SU-DHL-6 (cell line): ENCODE data around the gene CADM1.

Source experiments
- H2AFZ ChIP-seq: fragments of 200-600 bp; sonication (generic); 2 replicates; pipeline ENCODE4 v1.6.1; 2014; ENCODE audit warnings: low read depth, mild to moderate bottlenecking, moderate library complexity, mixed read lengths, antibody characterized with exemption, low read length; ENCODE audit not compliant: severe bottlenecking
- H3F3A ChIP-seq: fragments of 200-600 bp; shearing (Covaris generic); 2 replicates; pipeline ENCODE4 v1.6.0; 2016; ENCODE audit warnings: antibody characterized with exemption, mild to moderate bottlenecking; ENCODE audit not compliant: insufficient read depth
- H3K27ac ChIP-seq: fragments of 200-600 bp; sonication (generic); 2 replicates; pipeline ENCODE4 v1.5.1; 2016; ENCODE audit warnings: low read depth, mild to moderate bottlenecking, low read length, moderate library complexity, mixed read lengths
- H3K27me3 ChIP-seq: fragments of 200-600 bp; sonication (generic), shearing (Covaris generic); 2 replicates; pipeline ENCODE4 v1.6.0; 2014; ENCODE audit warnings: mild to moderate bottlenecking, low read length
- H3K36me3 ChIP-seq: fragments of 200-600 bp; sonication (generic); 2 replicates; pipeline ENCODE4 v1.6.1; 2014; ENCODE audit warnings: mild to moderate bottlenecking, low read length, mixed read lengths
- H3K4me2 ChIP-seq: fragments of 300-600, 200-600 bp; shearing (Covaris generic), sonication (generic); 2 replicates; pipeline ENCODE4 v1.6.0; 2014; ENCODE audit warnings: low read length, low read depth, mild to moderate bottlenecking; ENCODE audit not compliant: poor library complexity, severe bottlenecking
- H3K4me3 ChIP-seq: fragments of 200-600 bp; sonication (generic); 2 replicates; pipeline ENCODE4 v1.5.1; 2014; ENCODE audit warnings: antibody characterized with exemption, low read length, mild to moderate bottlenecking, mixed read lengths; ENCODE audit not compliant: insufficient read depth, poor library complexity, severe bottlenecking
- H3K79me2 ChIP-seq: fragments of 200-600 bp; sonication (generic); 2 replicates; pipeline ENCODE4 v1.6.1; 2014; ENCODE audit warnings: mild to moderate bottlenecking, low read length, moderate library complexity; ENCODE audit not compliant: insufficient read depth
- H3K9ac ChIP-seq: fragments of 200-600 bp; sonication (generic); 2 replicates; pipeline ENCODE4 v1.7.0; 2014; ENCODE audit warnings: mild to moderate bottlenecking, low read length
- H3K9me2 ChIP-seq: fragments of 200-600 bp; sonication (generic); replicated peaks from 2 replicates; pipeline ENCODE4 v1.6.1; 2014; ENCODE audit warnings: low read length; ENCODE audit not compliant: insufficient read depth
- H3K9me3 ChIP-seq: fragments of 200-600 bp; sonication (generic); 2 replicates; pipeline ENCODE4 v1.6.1; 2014; ENCODE audit warnings: low read length, mixed read lengths; ENCODE audit not compliant: insufficient read depth
- H4K20me1 ChIP-seq: fragments of 200-600 bp; sonication (generic); 2 replicates; pipeline ENCODE4 v1.6.1; 2014; ENCODE audit warnings: low read depth, mild to moderate bottlenecking, antibody characterized with exemption, low read length, moderate library complexity, mixed read lengths
- EZH2phosphoT487 ChIP-seq: fragments of 200-600 bp; sonication (generic), shearing (Covaris generic); conservative IDR thresholded peaks from 2 replicates; pipeline ENCODE4 v1.6.1; 2018; ENCODE audit warnings: mild to moderate bottlenecking, antibody characterized with exemption, low read length, moderate library complexity, mixed read lengths
- TF ChIP-seq, protein P1 (sequence below): fragments of 200-600 bp; sonication (generic); IDR thresholded peaks from one replicate; pipeline ENCODE4 v1.5.1; 2017; ENCODE audit warnings: antibody characterized with exemption, mild to moderate bottlenecking, low read length, moderate library complexity; ENCODE audit not compliant: insufficient read depth, poor library complexity, severe bottlenecking

Gene CADM1

DNA sequence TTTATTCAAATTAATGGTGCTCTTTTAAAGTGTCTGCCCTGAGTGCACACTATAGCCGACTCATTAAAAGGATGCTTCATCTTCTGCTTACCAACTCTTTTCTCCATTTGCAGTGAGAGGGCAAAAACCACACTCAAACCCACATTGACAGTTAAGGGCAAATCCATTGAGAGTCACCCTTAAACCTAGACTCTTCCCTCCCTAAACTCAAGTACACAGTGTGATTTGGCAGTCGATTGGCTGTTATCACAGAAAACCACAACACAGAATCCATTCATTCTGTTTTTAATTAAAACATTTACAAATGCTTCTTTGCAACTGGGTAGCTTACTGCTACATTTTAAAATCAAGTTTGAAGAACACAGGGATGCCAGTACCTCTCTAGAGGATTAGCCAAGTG, 120.0 kb downstream of the CADM1 start:
- H3K27ac ChIP-seq, result no peak overlapping the region
- no peak overlapping the region for H3K4me2 ChIP-seq
- H3K27me3 ChIP-seq, result no peaks in the 10 kb centered on the region
- no peaks in the 10 kb centered on the region for H3K79me2 ChIP-seq
- H3K9me2 ChIP-seq, result no peaks in the 10 kb centered on the region
- H2AFZ ChIP-seq, result no peak overlapping the region
- no peaks in the 10 kb centered on the region for H4K20me1 ChIP-seq
- H3K4me3 ChIP-seq, result no peak overlapping the region
- no peak for TF ChIP-seq EZH2phosphoT487
- TF ChIP-seq, protein P1, sequence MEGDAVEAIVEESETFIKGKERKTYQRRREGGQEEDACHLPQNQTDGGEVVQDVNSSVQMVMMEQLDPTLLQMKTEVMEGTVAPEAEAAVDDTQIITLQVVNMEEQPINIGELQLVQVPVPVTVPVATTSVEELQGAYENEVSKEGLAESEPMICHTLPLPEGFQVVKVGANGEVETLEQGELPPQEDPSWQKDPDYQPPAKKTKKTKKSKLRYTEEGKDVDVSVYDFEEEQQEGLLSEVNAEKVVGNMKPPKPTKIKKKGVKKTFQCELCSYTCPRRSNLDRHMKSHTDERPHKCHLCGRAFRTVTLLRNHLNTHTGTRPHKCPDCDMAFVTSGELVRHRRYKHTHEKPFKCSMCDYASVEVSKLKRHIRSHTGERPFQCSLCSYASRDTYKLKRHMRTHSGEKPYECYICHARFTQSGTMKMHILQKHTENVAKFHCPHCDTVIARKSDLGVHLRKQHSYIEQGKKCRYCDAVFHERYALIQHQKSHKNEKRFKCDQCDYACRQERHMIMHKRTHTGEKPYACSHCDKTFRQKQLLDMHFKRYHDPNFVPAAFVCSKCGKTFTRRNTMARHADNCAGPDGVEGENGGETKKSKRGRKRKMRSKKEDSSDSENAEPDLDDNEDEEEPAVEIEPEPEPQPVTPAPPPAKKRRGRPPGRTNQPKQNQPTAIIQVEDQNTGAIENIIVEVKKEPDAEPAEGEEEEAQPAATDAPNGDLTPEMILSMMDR, result no peak
- no peaks in the 10 kb centered on the region for H3F3A ChIP-seq
- H3K9me3 ChIP-seq, result no peaks in the 10 kb centered on the region
- no peak overlapping the region for H3K9ac ChIP-seq
- no peaks in the 10 kb centered on the region for H3K36me3 ChIP-seq

- H3K9ac ChIP-seq, result no peak overlapping the region
- H3K9me3 ChIP-seq, result no peaks in the 10 kb centered on the region
- no peaks in the 10 kb centered on the region for H3K27me3 ChIP-seq
Observed at GRCh38 chr11:115383431-115383830, 120.8 kb downstream of the CADM1 start.

GRCh38 chr11:115379528-115379927, 124.7 kb downstream of the CADM1 start:
- H3K9ac ChIP-seq, result no peak overlapping the region
- H3K79me2 ChIP-seq, result no peaks in the 10 kb centered on the region
- no peaks in the 10 kb centered on the region for H3K27me3 ChIP-seq
- H2AFZ ChIP-seq, result no peak overlapping the region
- no peaks in the 10 kb centered on the region for H4K20me1 ChIP-seq
- no peaks in the 10 kb centered on the region for H3K9me3 ChIP-seq
- TF ChIP-seq, protein P1, result no peak
- TF ChIP-seq EZH2phosphoT487, result no peak
- no peaks in the 10 kb centered on the region for H3K36me3 ChIP-seq
- no peak overlapping the region for H3K27ac ChIP-seq
- no peak overlapping the region for H3K4me3 ChIP-seq
- no peak overlapping the region for H3K4me2 ChIP-seq
- H3F3A ChIP-seq, result no peaks in the 10 kb centered on the region
- H3K9me2 ChIP-seq, result no peaks in the 10 kb centered on the region

More at GRCh38 chr11:115383431-115383830, 120.8 kb downstream of the CADM1 start:
- H3K79me2 ChIP-seq, result no peaks in the 10 kb centered on the region
- no peak overlapping the region for H3K27ac ChIP-seq
- H3K4me3 ChIP-seq, result no peak overlapping the region
- H3K4me2 ChIP-seq, result no peak overlapping the region
- H4K20me1 ChIP-seq, result no peaks in the 10 kb centered on the region
- H3K36me3 ChIP-seq, result no peaks in the 10 kb centered on the region
- H2AFZ ChIP-seq, result no peak overlapping the region
- no peaks in the 10 kb centered on the region for H3F3A ChIP-seq
- H3K9me2 ChIP-seq, result no peaks in the 10 kb centered on the region
- no peak for TF ChIP-seq EZH2phosphoT487
- TF ChIP-seq, protein P1, result no peak
